T-helper 2 cell treated with Interferon-gamma antibody and Interleukin-4, amounts not matched to agents 100 ng/mL and 5 ng/mL, for 36 hours (primary cell): Measurements from ENCODE around the gene CFAP99. TPM values are rescaled to one million over a fixed set of nuclear protein-coding genes. Genes with fewer than 3 reads are reported as not detected.

Source experiments
- intact Hi-C: fragments of 100-400 bp; cut with micrococcal nuclease; formaldehyde crosslinking; loops from one replicate; pipeline ENCODE4 v1.15.1; 2023
- total RNA-seq: library from RNA; stranded (reverse); gene quantifications from 2 replicates; pipeline ENCODE4 v1.2.3, GENCODE V29; 2022

CFAP99 gene
- total RNA-seq, 1 donor from 2014 or later = not detected

DNA sequence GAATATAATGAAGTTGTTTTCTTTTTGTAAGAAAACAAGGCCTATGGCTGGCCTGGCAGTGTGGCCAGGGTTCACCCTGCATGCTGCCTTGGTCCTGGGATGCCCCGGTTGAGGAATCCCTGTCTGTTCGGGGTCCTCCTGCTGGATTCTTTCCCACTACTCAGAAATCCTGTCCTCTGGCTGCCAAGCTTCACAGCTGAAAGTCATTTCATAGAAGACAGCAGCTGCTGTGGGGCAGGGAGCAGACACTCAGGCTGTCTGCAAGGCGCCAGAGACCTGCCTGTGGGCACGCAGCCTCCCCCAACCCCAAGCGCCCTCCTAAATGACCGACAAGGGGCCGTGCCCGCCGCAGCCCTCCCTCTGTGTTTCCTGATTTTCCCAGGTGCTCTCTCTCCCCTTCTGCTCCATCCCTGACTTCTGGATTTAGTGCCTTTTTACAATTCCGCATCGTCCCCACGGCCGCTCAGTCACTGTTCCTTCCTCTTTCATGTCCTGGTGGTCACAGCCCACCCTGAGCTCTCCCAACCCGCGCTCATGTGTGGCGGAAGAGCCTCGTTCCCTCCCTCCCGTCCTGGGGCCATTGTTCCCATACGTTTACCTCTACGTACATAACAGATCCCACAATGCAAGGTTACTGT, 27.9 kb upstream of the CFAP99 start:
- intact Hi-C loops = no loop called here

DNA sequence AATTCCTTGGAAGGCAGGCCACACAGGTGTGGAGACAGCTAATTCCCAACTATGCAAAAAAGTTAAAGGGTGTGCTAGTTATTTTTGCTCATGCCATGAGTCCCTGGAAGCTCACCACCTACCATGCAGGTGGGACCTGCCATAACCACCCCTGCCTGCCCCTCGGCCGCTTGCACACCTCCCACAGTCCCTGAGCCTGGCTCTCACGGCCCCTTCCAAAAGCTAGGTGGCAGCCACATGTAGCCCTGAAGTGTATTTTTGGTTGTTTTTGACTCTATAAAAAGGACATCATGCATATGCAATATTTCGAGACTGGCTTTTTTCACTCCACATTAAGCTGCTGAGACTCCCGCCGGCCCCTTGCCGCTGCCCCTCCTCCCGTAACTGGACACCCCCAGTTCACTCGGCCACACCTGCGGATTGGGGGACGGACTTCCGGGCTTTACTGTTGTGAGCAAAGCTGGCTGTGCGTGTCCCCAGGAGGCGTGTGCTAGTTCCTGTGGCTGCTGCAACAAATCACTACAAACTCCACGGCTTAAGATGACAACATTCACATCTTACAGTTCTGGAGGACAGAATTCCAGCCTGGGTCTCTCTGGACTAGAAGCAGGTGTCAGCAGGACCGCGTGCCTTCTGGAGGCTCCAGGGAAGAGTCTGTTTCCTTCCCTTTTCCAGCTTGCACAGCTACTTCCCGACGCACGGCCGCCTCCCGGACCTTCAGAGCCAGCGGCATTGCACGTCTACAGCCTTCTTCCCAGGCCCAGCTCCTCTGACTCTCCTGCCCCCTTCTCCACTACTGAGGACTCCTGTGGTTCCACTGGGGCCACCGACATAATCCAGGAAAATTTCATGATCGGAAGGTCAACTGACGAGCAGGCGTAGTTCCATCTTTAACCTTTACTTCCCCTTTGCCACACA, 25.1 kb upstream of the CFAP99 start:
- intact Hi-C loops = no loop called here

DNA sequence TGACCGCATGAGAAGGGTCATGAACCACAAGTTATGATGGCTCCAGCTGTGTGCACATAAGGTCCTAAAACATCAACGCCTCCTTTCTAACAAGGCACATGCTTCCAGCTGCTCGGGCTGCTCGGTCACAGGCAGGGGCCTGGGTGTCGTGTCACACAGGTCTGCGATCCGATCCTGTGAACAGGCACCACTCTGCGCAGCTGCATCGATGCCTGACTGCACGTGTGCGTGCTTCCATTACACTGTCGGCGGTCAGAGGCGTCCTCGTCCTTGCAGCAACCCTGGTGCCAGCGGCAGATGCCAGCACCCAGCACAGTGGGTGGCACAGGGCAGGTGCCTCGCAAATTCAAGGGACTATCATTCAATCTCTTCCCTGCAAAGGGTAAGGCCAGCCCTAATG, 24.2 kb upstream of the CFAP99 start:
- intact Hi-C loops = no loop called here

DNA sequence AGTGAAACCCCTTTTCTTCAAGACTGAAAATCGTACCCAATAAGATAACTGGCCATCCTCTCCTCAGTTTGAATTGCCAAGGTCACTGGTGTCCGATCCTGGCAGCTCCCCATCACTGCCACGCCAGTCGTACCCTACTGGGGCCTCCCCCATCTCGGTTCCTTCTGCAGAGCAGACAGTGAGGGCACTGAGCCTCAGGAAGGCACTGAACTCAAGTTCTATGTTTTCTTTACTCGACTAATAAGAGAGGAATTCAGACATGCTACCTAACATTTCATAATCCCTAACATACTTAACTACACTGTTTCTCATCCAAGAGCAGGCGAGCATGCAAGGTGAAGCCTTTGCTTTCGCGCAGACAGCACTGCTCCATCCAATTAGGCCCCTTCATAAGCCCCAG, 23.7 kb upstream of the CFAP99 start:
- intact Hi-C loops = no loop called here

GRCh38 chr4:2395584-2395983, 23.2 kb upstream of the CFAP99 start:
- intact Hi-C loops = no loop called here

DNA sequence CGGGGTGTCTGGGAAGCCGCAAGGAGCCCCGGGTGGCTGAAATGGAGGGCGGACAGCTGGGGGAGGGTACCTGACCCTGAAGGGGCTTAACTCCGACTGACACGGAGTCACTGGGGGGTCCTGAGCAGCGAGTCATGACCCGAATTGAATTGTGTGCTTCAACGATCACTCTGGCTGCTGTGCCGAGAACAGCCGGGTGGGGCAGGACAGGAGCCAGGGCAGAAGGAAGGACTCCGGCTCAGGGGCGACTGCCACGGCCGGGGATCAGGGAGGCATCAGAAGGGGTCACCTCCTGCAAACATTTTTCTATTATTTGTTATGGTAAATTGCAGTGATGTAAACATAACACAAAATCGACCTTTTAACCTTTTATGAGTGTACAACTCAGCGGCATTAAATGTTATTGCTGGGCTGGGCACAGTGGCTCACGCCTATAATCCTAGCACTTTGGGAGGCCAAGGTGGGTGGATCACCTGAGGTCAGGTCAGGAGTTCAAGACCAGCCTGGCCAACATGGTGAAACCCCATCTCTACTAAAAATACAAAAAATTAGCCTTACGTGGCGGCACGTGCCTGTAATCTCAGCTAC, 21.9 kb upstream of the CFAP99 start:
- intact Hi-C loops = no loop called here

DNA sequence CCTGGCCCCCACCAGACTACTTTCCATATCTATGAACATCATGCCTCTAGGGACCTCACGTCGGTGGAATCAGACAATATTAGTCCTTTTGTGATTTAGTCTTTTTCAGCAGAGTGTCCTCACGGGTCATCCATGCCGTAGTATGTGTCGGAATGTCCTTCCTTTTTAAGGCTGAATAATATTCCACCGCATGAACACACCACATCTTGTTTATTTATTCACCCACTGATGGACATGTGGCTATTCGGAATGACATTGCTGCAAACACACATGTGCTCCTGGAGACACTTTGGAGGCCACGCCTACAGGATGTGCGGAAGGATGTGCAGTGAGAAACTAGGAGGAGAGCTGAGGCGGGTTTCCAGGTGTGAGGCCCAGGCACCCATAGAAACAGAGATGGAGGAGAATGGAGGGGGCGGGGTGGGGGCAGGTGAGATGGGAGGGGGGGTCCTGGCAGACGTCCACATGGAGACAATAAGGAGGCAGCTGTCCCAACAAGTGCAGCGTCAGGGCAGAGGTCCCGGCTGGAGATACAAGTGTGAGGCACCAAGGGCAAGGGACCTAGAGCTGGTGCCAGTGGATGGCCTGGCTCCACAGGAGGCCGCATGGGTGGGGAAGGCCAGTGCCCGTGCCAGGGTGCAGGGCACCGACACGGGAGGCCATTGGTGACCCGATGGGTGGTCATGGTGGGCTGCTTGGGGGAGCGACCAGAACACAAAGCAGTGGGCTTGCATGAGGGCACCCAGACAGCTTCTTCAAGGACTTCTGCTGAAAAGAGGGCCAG, 21.0 kb upstream of the CFAP99 start:
- intact Hi-C loops = no loop called here

- intact Hi-C loops = no loop called here
Measured at GRCh38 chr4:2399216-2399615, 19.5 kb upstream of the CFAP99 start.

DNA sequence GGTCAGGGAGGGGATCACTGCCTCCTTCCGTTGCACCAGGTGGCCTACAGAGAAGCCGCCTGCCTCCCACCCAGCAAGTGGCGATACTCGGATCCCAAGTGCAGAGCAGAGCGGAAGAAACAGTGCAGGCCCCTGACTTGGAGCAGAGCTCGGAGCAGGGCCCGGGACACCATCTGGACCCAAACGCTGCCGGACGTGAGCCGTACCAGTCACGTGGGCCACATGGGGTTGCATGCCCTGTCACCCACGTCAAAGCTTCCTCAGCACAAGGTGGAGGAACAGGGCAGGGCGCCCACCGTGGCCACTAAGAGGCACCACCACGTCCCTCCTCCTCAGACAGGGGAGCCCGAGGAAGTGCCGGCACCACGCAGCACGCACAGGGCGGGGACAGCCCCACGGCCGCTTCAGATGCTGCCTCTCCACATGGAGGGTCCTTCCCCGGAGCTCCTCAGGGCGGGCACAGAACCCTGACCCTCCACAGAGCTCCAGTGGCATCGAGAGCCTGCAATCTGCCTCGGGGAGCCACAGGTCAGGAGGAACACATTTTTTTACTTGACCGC, 19.0 kb upstream of the CFAP99 start:
- intact Hi-C loops = no loop called here

- intact Hi-C loops = no loop called here
Measured at GRCh38 chr4:2400841-2401609, 17.7 kb upstream of the CFAP99 start.

DNA sequence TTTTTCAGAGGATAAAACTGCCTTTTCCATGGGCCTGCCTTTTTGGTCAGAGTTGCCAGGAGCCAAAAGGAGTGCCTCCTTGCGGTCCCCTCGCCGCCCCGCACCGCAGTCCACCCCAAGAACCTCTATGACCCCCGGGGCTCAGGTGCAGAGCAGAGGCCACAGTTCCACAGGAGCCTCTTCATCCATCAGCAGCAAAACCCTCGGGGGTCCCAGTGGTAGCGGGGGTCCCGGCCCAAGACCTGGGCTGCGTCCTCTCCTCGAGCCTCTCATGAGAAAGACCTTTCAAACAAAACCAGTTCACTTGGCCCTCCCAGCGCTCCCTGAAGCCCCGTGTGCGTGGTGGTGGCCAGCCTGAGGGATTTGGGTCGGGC, 17.2 kb upstream of the CFAP99 start:
- intact Hi-C loops = no loop called here

GRCh38 chr4:2402048-2402842, 16.5 kb upstream of the CFAP99 start:
- intact Hi-C loops = no loop called here

DNA sequence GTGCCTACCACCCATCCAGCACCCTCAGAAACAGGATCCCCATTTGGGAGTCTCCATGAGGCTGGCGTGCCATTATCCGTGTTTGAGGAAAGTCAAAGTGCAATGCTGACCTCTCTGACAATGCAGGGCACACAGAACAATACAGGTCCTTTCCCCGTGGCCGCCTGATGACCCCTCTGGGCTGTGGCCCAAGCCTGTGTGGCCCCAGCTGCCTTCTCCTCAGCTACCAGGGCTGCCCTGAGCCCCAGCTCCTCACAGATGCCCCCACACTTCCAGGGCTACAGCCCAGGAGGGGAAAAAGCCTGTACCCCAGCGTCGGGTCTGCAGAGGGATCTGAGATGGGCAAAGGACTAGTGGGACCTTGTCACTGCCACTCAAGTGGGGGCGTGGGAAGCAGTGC, 15.8 kb upstream of the CFAP99 start:
- intact Hi-C loops = no loop called here

DNA sequence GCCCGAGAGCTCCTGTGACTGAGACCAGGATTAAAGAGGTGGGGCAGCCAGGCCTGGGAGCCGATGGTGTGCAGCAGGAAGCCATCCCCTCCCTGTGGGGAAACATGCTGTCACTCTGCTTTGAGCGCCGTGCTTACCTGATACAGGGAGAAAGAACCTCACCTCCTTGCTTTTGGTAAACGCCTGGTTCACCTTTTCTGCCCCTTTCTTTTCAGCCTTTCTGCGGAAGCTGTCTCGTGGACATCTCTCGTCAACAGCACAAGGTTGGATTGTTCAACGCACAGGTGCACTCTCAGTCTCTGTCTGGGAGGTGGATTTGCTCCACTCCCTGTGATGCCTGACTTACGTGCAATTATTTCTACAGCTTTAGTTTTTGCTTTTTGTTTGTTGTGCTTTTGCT, 12.3 kb upstream of the CFAP99 start:
- intact Hi-C loops = no loop called here

DNA sequence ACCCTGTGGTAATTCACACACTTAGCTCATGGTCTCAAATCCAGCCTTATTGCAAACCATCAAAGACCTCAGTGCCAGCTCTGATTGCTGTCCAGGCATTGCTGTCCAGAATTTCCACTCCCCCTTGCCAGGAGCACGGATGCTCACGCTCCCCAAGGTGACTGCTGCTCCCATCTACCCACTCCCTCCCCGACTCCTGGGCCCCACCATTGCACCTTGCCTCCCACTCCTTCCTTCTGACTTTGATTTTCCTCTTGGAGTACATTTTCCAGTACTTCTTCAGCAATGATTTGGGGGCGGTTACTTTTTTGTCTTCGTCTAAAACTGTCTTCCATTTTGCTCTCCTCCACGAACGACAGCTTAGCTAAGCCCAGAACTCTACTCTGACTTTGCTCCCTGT, 11.8 kb upstream of the CFAP99 start:
- intact Hi-C loops = no loop called here

DNA sequence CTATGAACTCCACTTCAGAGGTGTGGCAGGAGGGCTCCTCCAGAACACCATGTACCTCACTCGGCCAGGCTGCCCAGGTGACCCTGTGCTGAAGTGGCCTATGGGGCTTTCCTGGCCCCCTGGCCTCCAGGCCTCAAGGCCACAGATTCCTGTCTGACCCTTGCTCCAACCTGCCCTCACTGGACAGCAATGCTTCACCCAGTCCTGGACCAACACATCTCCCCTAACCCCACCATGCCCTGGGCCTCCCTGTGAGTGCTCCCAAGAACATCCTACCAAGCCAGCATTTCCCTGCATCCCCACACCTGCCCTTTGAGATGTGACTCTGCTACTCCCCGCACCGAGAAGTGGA, 10.8 kb upstream of the CFAP99 start:
- intact Hi-C loops = no loop called here

DNA sequence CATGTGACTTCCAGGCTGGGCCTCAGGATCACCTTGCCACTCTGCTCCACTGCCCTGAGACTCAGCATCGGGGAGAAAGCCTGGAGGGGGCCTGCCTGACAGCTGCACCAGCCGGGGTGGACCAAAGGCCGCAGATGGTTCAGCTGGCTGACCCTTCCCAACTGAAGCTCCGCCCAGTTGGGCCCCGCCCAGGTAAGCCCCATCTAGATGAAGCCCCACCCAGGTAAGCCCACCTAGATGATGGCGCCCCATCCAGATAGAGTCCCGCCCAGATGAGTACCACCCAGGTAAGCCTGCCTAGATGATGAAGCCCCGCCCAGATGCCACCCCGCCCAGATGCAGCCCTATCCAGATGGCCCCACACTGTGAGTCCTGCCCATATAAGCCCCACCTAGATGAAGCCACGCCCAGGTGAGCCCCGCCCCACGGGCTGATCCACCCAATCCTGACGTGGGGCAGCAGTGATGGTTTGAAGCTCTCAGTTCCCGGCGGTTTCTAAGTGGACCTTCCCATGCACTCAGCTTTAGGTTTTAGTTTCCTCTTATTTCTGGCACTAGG, 10.3 kb upstream of the CFAP99 start:
- intact Hi-C loops = no loop called here

DNA sequence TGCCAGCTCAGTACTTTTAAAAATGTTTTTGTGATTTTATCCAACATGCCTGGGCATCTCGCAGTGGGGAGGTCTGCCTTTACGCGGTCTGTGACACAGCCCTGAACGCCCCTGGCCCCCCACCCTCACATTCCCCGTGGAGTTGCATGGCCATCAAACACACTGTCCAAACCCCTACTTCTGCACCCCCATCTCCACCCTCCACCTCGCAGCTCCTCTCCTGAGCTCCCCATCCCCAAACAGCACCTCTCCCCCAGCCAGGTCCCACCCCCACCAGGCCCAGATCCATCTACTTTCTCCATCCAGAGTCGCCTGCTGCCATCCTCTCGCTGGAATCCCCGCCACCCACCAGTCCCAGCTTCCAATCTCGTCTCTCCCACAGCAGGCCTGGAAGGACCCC, 9.8 kb upstream of the CFAP99 start:
- intact Hi-C loops = no loop called here

- intact Hi-C loops = no loop called here
Measured at GRCh38 chr4:2409381-2409783, 9.4 kb upstream of the CFAP99 start.
